ENCODE data around the gene GAS7.

Gene GAS7
- total RNA-seq: 2.8 to 7.2 reads per million in 2 donors

DNA sequence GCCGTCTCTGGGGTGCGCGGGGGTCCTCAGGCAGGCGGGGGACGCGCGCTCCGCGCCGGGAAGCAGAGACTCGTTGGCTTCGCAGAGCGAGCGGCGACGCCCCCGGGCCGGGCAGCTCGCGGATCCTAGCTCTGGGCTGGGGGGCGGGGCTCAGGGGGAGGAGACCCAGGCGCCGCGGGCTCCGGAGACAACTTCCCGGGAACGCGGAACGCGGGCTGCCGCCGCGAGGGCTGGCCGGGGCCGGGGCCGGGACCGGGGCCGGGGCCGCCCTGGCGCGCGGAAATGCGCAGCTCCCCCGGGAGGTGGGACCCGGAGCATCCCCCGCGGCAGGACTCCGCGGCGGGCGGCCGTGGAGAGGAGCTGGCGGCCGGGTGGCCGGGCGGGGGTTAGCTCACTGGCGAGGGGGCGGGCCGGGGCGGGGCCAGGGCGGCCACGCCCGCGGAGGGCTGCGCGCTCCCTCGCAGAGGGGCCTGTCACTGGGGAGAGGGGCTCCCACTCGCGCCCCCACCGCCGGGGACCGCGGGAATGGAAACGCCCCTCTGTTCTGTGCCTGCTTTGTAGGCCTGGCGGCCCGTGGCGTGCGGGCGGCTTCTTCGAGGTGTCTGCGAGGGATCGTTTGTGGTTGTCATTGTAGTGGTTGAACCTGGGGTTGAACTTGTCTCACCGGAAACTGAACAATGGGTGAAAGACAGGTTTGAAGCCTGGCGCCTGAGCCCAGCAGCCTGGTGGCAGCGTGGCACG, at the start of gene GAS7:
GAS7 (minus strand) TSS at position 98 of the 741 bp plus-strand sequence.
- peak in 2 of 5 experiments; percentile 54 to 81 for DNase-seq

GRCh38 chr17:10247810-10248209, 49.4 kb upstream of the GAS7 start:
- DNase-seq: no peak

DNA sequence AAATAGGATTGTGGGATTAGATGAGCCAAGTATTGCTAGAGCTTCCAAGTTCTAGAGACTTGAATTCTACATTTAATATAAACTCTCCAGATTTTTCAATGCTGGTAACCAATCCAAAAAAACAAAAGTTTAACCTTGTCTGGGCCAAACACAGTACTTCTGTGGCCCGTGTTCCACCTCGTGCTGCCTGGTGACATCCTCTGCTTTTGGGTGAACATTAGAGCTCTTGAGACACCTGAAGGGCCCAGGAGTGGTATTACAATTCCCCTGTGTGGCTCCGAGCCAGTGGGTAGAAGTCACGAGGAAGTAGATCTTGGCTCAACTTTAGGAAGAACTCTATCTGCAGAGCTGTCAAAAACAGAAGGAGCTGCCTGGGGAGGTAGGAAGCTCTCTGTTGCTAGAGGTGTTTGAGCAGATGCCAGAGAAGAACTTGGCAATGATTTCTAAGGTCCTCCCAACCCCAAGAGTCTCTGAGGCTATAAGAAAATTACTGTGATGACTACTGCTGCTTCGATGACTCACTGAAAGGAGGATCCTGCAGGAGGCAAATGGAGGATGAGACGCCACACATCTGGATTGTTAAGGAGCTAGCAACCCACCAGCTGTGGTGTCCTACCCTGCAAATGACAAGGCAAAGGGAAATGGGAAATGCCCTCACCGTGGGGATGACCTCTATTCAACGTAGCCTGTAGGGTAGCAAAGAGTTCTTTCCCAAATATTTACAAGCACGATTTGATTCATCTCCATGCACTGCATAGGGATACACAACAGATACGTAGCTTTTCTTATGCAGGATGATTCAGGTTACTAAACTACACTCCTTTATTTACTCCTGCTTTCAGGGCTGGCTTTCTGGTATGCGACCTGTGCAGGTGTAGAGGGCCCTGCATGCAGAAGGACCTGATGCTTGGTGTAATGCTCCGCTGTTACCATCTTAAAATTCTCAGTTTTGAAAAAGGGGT, 45.8 kb upstream of the GAS7 start:
- no peak for DNase-seq

- DNase-seq: no peak
Observed at GRCh38 chr17:10241781-10242180, 43.4 kb upstream of the GAS7 start.

GRCh38 chr17:10238661-10239060, 40.3 kb upstream of the GAS7 start:
- no peak for DNase-seq

GRCh38 chr17:10234033-10234432, 35.6 kb upstream of the GAS7 start:
- DNase-seq: no peak

DNA sequence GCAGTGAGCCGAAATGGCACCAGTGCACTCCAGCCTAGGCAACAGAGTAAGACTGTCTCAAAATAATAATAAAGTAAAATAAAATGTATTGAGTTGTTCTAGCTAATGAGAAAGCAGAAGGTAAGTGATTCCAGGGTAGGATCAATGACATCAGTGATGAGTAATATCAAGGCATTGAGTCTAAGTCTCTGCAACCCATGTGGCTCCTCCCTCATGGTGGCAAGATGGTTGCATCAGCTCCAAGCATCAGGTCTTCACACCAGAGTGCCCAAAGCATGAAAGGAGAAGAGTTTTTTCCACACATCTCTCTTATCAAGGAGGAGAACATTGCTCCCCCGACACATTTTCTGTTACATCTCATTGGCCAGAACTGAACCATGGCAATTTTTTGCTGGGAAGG, 34.8 kb upstream of the GAS7 start:
- no peak for DNase-seq

GRCh38 chr17:10229181-10229580, 30.8 kb upstream of the GAS7 start:
- no peak for DNase-seq

DNA sequence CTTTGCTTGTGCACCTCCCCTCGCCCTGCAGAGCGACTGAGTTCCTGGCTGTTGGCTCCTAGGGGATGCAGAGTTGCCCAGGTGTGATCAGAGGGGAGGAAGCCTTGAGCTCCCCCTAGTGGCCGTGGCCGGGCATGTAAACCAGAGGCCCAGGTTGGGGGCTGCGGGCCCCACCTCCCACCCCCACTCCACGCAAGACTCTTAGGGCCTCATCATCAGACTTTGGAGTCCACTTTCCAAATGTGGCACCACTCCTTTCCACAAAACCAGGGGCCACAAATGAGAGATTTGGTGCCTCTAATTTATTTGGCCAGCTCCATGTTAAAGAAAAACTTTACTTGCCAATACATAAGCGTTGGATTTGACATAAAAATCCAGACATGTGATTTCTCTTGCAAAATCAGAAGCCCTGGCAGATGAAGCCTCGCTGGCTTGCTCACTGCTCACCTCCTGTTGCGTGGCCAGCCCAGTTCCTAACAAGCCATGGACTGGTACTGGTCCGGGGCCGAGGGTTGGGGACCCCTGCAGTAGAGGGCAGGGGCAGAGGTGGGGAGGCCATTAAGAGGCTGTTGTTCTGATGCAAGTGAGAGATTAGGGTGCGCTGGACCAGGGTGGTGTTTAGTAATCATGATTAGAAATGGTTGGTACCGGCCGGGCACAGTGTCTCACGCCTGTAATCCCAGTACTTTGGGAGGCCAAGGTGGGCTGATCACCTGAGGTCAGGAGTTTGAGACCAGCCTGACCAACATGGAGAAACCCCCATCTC, 28.7 kb upstream of the GAS7 start:
- DNase-seq: peak in 4 of 5 experiments; percentile 4 to 25 (median 13)

DNA sequence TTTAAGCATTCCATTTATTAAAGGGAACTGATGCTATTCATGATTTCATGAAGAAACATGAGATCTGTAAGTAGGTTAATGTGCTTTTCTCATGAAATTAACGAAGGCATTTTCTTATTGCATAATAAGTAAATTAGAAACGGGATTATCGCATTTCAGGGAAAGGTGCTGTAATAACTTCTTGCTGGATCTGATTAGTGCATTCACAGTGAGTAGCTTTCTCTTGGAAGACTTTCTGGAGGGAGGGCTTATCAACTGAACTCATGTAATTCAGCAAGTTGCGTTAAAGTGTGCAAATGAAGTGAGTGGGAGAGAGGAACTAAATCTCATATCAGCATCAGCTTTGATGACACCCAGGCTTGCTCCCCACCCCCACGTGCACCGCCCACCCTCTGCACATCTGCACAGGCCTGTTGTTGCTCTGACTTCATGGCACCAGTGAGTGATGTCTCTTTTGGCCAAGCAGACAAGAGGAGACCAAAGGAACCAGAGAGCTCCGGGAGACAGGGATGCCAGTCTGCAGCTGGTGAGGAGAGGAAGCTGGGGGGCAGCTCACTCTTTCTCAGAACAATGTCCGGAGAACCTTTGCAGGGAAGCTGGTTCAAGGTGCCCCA, 26.3 kb upstream of the GAS7 start:
- DNase-seq: no peak

DNA sequence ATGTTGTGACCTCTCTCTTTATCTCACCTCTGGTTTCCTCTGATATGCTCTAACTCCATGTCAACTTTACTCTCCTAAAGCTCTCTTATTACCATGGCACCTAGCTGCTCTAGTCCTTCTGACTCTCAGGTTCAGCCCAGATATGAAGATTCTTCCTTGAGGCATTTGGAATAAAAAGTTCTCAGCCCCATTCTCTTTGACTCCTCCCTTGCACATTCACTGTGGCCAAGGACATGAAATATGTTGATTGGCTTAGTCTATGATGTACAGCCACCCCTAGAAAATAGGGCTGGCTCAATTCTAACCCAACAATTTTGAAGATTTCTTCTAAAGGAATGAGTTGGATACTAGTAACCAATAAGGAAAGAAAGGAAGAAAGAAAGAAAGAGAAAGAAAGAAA, 20.8 kb upstream of the GAS7 start:
- no peak for DNase-seq

DNA sequence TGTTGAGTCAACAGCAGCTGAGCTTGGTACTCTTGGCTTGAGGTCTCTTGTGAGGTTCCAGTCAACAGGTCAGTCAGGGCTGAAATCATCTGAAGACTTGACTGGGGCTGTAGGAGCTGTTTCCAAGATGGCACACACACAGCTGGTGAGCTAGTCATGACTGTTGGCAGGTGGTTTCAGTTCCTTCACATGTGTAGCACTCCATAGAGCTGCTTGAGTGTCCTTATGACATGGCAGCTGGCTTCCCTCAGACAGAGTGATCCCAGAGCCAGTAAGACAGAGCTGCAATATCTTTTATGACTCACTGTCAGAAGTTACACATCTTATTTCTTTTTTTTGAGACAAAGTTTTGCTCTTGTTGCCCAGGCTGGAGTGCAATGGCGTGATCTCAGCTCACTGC, 19.5 kb upstream of the GAS7 start:
- DNase-seq: no peak

GRCh38 chr17:10216213-10216938, 18.0 kb upstream of the GAS7 start:
- no peak for DNase-seq

DNA sequence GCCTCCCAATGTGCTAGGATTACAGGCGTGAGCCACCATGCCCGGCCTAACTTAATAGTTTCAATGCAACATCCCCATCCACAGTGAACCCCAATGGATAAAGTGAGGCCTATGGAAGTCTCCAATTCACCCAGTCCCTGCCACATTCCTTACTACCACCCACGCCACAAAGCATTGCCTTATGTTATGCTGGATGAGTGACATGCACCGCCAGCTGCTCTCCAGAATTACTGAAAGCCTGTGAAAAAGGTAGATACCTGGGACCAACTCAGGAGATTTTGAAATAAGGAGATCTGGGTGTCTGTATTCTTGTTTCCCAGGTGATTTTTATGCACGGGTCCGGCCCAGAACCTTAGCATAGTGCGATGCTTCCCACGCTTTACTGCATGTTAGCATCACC, 16.9 kb upstream of the GAS7 start:
- no peak for DNase-seq

- no peak for DNase-seq
Observed at GRCh38 chr17:10211666-10212065, 13.3 kb upstream of the GAS7 start.

DNA sequence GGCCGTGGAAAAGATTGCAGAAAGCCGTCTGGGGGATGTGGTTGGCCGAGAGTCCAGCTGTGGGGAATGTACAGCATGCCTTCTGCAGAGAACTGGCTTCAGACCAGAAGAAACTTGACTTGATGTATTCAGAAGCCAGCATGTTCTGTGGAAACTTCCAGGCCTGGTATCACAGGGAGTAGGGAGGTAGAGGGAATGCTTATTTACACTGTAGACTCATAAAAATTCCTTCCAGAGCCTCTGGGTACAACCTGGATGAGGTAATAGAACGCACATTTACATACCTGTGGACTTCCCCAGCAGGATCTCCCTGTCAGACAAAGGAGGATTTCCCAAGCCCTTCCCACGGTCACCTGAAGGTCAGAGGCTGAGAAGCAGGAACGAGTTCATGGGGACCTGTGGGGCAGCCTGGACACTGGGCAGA, 11.8 kb upstream of the GAS7 start:
- DNase-seq: no peak

- DNase-seq: no peak
Observed at GRCh38 chr17:10208604-10209193, 10.3 kb upstream of the GAS7 start.

DNA sequence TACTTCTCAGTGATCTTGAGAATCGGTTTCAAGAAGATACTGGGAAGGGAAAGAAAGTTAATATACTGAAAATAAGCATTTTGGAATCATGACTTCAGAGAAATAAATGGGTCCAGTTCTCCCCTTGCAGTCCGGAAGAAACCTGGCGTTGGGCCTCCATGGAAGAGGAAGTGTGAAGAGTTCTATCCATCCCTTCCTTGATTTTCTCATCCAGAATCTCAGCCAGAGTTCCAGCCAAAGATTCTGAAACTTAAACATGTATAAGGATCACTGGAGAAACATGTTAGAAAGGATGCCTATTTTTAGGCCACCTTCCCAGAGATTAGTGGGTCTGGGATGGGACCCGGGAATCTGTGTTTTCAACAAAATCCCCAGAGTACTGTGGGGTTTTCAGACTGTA, 8.7 kb upstream of the GAS7 start:
- no peak for DNase-seq

- peak in 1 of 5 experiments; percentile 13 for DNase-seq
Observed at GRCh38 chr17:10205549-10206185, 7.3 kb upstream of the GAS7 start.

GRCh38 chr17:10201680-10202079, 3.3 kb upstream of the GAS7 start:
- DNase-seq: no peak

- DNase-seq: no peak
Observed at GRCh38 chr17:10200645-10201044, 2.2 kb upstream of the GAS7 start.
